C4-2B (cell line): ENCODE results near the gene ZFAND3.

ENCODE experiments used
- H3K27ac ChIP-seq: fragments of 450-650 bp; 2 replicates; pipeline ENCODE4 v1.5.1; 2017
- ZFX ChIP-seq: fragments of 450-650 bp; IDR thresholded peaks from 2 replicates; pipeline ENCODE4 v1.6.1; 2017
- TF ChIP-seq, protein P1 (sequence below): fragments of 450-650 bp; conservative IDR thresholded peaks from 2 replicates; pipeline ENCODE4 v1.5.1; 2017; ENCODE audit warnings: mild to moderate bottlenecking

ZFAND3 gene

GRCh38 chr6:38091613-38092012 lies 272.1 kb downstream of the ZFAND3 start:
- H3K27ac ChIP-seq, result no peak overlapping the region

GRCh38 chr6:38092465-38092864 lies 272.9 kb downstream of the ZFAND3 start:
- TF ChIP-seq, protein P1, sequence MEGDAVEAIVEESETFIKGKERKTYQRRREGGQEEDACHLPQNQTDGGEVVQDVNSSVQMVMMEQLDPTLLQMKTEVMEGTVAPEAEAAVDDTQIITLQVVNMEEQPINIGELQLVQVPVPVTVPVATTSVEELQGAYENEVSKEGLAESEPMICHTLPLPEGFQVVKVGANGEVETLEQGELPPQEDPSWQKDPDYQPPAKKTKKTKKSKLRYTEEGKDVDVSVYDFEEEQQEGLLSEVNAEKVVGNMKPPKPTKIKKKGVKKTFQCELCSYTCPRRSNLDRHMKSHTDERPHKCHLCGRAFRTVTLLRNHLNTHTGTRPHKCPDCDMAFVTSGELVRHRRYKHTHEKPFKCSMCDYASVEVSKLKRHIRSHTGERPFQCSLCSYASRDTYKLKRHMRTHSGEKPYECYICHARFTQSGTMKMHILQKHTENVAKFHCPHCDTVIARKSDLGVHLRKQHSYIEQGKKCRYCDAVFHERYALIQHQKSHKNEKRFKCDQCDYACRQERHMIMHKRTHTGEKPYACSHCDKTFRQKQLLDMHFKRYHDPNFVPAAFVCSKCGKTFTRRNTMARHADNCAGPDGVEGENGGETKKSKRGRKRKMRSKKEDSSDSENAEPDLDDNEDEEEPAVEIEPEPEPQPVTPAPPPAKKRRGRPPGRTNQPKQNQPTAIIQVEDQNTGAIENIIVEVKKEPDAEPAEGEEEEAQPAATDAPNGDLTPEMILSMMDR, result no peak
- TF ChIP-seq ZFX, result no peak
- H3K27ac ChIP-seq, result no peak overlapping the region

More at GRCh38 chr6:38091613-38092012, 272.1 kb downstream of the ZFAND3 start:
- no peak for TF ChIP-seq ZFX
- TF ChIP-seq, protein P1, result no peak

DNA sequence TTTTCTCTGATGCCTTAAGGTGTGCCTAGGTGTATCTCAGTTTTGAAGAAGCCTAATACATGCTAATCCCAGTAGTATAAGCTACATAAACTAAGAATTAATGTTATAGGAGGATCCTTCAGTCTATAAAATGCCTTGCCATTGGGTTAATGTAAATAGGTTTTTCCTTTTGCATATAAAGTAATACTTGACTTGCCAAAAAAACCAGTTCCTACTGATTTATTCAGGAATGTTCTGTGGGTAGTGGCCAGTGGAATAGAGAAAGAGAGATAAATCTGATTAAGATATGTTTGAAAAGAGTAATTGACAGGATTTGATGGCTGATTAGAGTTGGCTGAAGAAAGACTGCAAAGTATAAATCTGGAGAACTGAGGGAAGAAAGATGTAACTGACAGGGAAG lies 273.4 kb downstream of the ZFAND3 start:
- H3K27ac ChIP-seq, result no peak overlapping the region
- TF ChIP-seq ZFX, result no peak
- TF ChIP-seq, protein P1, result no peak

GRCh38 chr6:38095054-38095453 lies 275.5 kb downstream of the ZFAND3 start:
- TF ChIP-seq, protein P1, result no peak
- no peak for TF ChIP-seq ZFX
- no peak overlapping the region for H3K27ac ChIP-seq

- TF ChIP-seq ZFX, result no peak
- TF ChIP-seq, protein P1, result no peak
Observed at GRCh38 chr6:38099221-38099620, 279.7 kb downstream of the ZFAND3 start.

DNA sequence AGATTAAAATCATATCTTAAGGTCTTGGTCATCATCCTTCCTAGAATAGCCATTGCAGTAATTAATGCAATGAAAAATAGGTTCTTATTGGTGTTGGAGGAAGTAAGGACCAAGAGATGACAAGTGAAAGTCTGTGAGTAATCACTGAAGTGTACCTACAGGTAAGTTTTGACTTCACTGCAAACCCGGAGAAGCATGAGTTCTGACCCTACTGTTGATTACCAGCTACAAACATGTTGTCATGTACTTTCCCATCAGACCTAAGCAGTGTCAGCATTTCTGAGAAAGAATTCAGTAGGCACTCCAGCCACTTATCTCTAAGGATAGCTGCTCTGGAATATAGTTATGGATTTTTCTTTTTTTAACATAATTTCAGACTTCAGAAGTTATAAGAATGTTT lies 280.9 kb downstream of the ZFAND3 start:
- no peak overlapping the region for H3K27ac ChIP-seq
- TF ChIP-seq, protein P1, result no peak
- no peak for TF ChIP-seq ZFX

More at GRCh38 chr6:38099221-38099620, 279.7 kb downstream of the ZFAND3 start:
- H3K27ac ChIP-seq, result no peak overlapping the region

GRCh38 chr6:38103921-38104320 lies 284.4 kb downstream of the ZFAND3 start:
- H3K27ac ChIP-seq, result no peak overlapping the region
- TF ChIP-seq ZFX, result no peak
- TF ChIP-seq, protein P1, result no peak
